IPS-NIHi7 (cell line): Measurements from ENCODE around the gene NUDT16L1.
A peak's percentile ranks its signal among the peaks of the same experiment; 100 is the strongest.
"Not testable (repeated sequence)": the region's sequence is repeated elsewhere in the genome, so short reads cannot be mapped to it uniquely, and the experiment has no call there.

Source experiments
- DNase-seq: peaks from one replicate; pipeline ENCODE4 v3.0.0; 2012; ENCODE audit warnings: mixed read lengths; ENCODE audit errors: extremely low spot score

The NUDT16L1 gene

DNA sequence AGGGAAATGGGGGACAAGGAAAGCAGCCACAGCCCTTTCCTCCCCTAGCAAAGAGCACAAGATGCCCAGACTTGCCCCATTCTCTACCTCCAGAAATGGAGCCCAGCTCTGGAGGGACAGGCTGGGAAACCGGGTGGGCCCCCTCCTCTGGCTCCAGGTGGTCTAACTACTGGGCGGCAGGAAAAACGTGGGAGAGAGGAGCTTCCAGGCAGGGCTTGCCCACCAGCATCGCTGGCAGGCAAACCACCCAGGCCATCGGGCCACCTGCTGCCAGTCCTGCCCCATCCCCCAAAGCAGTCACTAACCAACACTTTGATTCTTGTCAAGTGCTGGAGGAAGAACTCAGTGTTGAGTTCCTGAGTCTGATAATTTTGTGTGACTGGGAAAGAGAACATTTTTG, 25.1 kb downstream of the NUDT16L1 start:
- DNase-seq: no peak

- DNase-seq: no peak
Measured at GRCh38 chr16:4723071-4723767, 29.9 kb downstream of the NUDT16L1 start.

DNA sequence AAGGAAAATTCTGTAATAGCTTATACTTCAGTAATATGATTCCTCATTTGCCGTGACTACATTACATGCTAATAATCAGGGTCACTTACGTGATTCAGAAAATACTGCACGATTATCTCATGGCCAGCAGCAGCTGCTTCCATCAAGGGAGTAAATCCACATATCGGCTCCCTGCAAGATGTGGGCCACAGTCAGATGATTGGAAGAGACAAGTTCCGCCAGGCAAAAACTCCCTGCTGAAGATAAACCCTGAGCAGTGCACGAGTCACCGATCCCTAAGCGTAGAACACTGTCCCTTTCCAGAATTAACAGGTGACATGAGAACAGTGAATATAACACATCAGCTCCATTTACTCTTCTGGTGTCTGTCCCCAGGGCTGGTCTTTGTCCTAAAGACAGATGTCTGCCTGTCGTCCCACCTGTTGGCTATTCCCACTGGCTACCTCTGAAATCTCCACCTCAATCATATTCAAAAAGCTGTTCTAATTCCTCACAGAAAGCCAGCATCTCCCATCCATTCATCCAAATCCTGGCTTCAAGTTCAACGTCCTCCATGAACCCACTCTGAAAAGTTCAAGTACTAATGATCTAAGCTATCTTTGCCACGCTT, 31.4 kb downstream of the NUDT16L1 start:
- no peak for DNase-seq

DNA sequence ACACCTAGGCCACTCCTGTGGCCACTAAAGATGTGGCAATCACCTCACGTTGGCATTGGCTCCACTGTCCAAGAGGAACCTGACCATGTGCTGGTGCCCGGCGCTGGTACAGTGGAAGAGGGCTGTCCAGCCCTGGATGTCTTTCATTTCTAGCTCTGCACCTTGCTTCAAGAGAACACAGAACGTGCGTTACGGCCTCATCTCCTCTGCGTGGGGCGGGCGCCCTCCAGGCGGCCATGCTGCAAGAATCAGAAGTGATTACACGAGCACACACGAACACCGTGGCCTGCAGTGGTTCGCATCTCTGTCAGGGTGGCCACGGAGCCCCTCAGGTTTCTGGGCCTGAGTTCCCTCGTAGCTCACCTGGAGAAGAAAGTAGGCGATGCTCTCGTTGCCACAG, 33.3 kb downstream of the NUDT16L1 start:
- no peak for DNase-seq

GRCh38 chr16:4728676-4729075, 35.3 kb downstream of the NUDT16L1 start:
- no peak for DNase-seq

- no peak for DNase-seq
Measured at GRCh38 chr16:4729876-4730275, 36.5 kb downstream of the NUDT16L1 start.

- no peak for DNase-seq
Measured at GRCh38 chr16:4733211-4733742, 39.9 kb downstream of the NUDT16L1 start.

DNA sequence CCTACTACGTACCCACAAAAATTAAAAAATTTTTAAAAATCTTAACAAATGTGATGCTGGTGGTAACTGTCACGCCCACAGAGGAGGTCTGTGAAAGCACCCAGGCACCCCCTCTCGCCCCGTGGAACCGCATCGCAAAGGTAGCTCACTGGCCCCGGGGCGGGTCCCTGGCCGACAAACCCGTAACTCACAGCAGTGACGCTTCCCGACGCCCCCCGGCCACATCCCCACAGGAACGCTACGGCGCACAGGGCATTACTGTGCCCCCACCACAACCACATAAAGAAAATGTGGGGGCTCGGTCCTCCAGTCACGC, 40.3 kb downstream of the NUDT16L1 start:
- peak; percentile 45 for DNase-seq

DNA sequence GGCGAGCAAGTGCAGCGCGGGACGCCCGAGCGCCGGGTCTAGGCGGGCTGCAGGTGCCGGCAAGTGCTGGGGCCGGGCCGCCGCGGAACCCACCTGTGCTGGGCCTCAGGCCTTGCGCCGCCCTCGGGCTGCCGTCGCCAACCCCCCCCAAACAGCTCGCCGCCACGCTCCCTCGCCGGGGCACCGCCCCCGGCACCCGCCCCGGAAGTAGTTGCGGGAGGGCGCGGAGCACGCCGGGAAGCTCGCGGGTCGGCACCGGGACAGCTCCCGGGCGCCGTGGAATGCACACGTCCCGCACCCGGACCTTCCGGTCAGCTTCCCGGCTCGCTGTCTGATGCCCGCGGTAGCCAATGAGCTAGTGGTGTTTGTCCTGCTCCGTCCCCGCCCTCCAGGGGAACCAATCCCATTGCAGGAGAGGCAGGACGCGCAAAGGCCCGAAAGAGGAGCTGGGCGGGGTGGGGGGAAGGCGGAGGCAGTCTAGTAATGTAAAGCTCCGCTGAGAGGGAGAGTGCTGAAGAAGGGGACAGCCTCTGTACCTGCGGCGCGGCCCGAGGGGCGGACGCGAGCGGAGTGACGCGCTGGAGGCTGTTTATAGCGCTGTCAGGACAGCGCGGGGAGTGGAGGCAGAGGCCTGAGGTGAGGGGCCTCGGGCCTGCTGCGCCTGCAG, 40.8 kb downstream of the NUDT16L1 start, which contains the start of the genes ANKS3 and DNAAF8:
Gene ANKS3, minus strand, starts transcription at position 209 of the 667 bp plus-strand sequence. CDS start 4,122 bp downstream, outside the sequence.
Gene DNAAF8, plus strand, starts transcription at position 475 of the 667 bp plus-strand sequence. CDS start 1,978 bp downstream, outside the sequence.
- peak; percentile 99 for DNase-seq

DNA sequence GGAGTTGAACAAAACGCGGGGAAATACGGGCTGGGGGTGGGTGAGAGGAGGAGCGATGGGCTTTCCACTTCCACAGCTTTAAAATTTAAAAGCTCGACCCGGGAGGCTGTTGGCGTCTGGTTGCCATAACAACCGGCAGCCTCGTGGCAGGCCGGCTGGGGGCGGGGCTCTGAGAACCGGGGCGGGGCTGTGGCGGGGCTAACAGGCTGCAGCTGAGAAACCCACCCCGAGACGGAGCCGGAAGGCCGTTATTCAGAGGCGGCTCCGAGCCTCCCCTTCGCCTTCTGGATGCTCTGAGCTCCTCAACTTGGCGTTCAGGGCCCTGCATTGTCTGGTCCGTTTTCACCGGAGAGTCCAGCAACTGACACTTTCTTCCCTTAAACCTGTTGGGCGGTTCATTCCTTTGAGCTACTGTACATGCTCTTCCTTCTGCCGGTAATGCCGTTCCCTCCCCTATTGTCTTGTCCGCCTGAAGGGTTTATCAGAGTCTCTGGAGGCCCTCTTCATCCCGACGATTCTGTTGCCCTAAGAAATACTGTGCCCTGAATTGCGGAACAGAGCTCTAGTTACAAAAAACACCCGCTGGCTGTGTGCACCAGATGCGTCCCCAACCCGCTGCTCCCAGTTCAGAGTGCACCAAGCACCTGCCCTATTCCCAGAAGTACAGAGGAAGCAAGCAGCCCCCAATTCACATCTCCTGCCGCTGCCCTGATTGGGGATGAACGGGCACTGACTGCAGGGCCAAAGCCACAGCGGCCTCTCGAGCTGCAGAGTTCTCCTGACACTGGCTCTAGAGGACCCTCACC, 41.6 kb downstream of the NUDT16L1 start:
- DNase-seq: peak; percentile 94

- no peak for DNase-seq
Measured at GRCh38 chr16:4736546-4736945, 43.2 kb downstream of the NUDT16L1 start.

- DNase-seq: no peak
Measured at GRCh38 chr16:4737545-4737944, 44.2 kb downstream of the NUDT16L1 start.

DNA sequence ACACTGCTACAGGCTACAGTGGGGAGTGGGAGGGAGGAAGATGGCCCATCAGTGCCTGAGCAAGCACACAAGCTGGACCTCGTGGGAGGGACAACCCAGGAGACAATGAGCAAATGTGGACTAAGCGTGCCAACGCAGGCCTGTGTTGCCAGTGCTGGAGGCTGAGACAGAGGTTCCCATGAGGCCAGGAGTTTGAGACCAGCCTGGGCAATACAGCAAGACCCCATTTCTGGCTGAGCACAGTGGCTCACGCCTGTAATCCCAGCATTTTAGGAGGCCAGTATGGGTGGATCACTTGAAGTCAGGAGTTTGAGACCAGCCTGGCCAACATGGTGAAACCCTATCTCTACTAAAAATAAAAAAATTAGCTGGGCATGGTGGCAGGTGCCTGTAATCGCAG, 45.0 kb downstream of the NUDT16L1 start:
- not testable (repeated sequence) for DNase-seq

DNA sequence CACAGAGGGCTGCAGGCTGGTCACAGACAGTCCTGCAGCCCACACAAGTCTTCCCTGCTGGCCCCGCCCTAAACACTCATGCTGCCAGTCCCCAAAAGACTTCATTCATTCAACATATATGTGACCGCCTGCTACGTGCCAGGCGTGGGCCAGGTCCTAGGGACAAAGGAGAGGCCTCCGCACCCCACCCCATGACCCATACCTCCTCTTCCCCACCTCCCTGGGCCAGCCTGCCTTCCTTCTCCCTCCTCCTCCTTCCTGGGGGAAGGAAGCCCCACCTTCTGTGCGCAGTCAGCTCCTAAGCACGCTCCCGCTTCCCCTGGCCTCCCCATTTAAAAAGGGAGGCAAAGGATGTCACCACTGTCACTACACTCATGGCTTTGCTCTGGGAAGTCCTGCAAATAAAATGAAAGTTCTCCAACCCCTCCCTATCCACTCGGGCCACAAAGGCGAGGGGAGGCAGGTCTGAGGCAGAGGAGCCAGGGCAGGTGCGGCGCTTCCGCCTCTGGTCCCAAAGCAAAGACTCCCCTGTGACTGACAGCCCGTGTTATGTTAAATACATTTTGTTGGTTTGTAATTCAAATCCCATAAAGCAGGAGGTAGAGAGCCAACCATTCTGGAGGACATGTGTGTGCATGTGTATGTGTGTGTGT, 50.0 kb downstream of the NUDT16L1 start:
- DNase-seq: no peak

GRCh38 chr16:4744555-4745273, 51.4 kb downstream of the NUDT16L1 start:
- no peak for DNase-seq

GRCh38 chr16:4745274-4745569, 51.9 kb downstream of the NUDT16L1 start:
- peak; percentile 44 for DNase-seq
